Astrocyte (in vitro differentiated cells and primary cell): ENCODE measurements around the gene PHEX. TPM values are rescaled to one million over a fixed set of nuclear protein-coding genes. Genes with fewer than 3 reads are reported as not detected.

ENCODE experiments used
- DNase-seq: peaks from one replicate; pipeline ENCODE4 v3.0.0-alpha.2; 2010; ENCODE audit warnings: low read depth
- FAIRE-seq: peaks from 2 replicates; lab custom pipeline; 2011; peaks lifted over from hg19 to GRCh38; lab: Jason Lieb, UNC
- H2AFZ ChIP-seq: 2 replicates; pipeline ENCODE4 v1.6.0; 2012; ENCODE audit warnings: low read depth, low read length, inconsistent platforms
- H3K27ac ChIP-seq: 2 replicates; pipeline ENCODE4 v1.5.1; 2011; ENCODE audit warnings: low read depth, low read length, inconsistent platforms
- H3K27me3 ChIP-seq: 2 replicates; pipeline ENCODE4 v1.6.0; 2011; ENCODE audit warnings: low read length, inconsistent platforms; ENCODE audit not compliant: insufficient read depth
- H3K36me3 ChIP-seq: 2 replicates; pipeline ENCODE4 v1.5.1; 2011; ENCODE audit warnings: low read length, inconsistent platforms; ENCODE audit not compliant: insufficient read depth
- H3K4me1 ChIP-seq: 2 replicates; pipeline ENCODE4 v1.5.1; 2011; ENCODE audit warnings: low read length, inconsistent platforms; ENCODE audit not compliant: insufficient read depth
- H3K4me2 ChIP-seq: 2 replicates; pipeline ENCODE4 v1.6.0; 2012; ENCODE audit warnings: low read length, inconsistent platforms
- H3K4me3 ChIP-seq: 2 replicates; pipeline ENCODE4 v1.5.1; 2011; ENCODE audit warnings: low read depth, mild to moderate bottlenecking, low read length, inconsistent platforms; ENCODE audit not compliant: insufficient read depth
- H3K79me2 ChIP-seq: 2 replicates; pipeline ENCODE4 v1.6.0; 2012; ENCODE audit warnings: mild to moderate bottlenecking, low read length, inconsistent platforms; ENCODE audit not compliant: insufficient read depth
- H3K9ac ChIP-seq: 2 replicates; pipeline ENCODE4 v1.6.0; 2012; ENCODE audit warnings: mild to moderate bottlenecking, low read length, inconsistent platforms
- H3K9me3 ChIP-seq: 2 replicates; pipeline ENCODE4 v1.5.1; 2012; ENCODE audit warnings: low read depth, mild to moderate bottlenecking, low read length, inconsistent platforms; ENCODE audit not compliant: insufficient read depth
- H4K20me1 ChIP-seq: 2 replicates; pipeline ENCODE4 v1.6.0; 2012; ENCODE audit warnings: low read length, inconsistent platforms; ENCODE audit not compliant: insufficient read depth
- H3K27ac Mint-ChIP-seq: one replicate; pipeline ENCODE4 v1.8.0; 2021; ENCODE audit warnings: mild to moderate bottlenecking, mixed read lengths; ENCODE audit not compliant: unreplicated experiment
- H3K27me3 Mint-ChIP-seq: one replicate; pipeline ENCODE4 v1.8.0; 2021; ENCODE audit warnings: low read depth, mixed read lengths; ENCODE audit not compliant: unreplicated experiment
- H3K36me3 Mint-ChIP-seq: one replicate; pipeline ENCODE4 v1.8.0; 2021; ENCODE audit warnings: low read depth, mixed read lengths; ENCODE audit not compliant: unreplicated experiment
- H3K4me1 Mint-ChIP-seq: one replicate; pipeline ENCODE4 v1.8.0; 2021; ENCODE audit warnings: low read depth, mixed read lengths; ENCODE audit not compliant: unreplicated experiment
- H3K4me3 Mint-ChIP-seq: one replicate; pipeline ENCODE4 v1.8.0; 2021; ENCODE audit warnings: mild to moderate bottlenecking, moderate library complexity, mixed read lengths; ENCODE audit not compliant: unreplicated experiment
- H3K9me3 Mint-ChIP-seq: one replicate; pipeline ENCODE4 v1.8.0; 2021; ENCODE audit warnings: mild to moderate bottlenecking, mixed read lengths; ENCODE audit not compliant: unreplicated experiment
- EZH2 ChIP-seq: IDR thresholded peaks from 2 replicates; pipeline ENCODE4 v1.6.1; 2012; ENCODE audit warnings: mild to moderate bottlenecking, low read length, inconsistent platforms; ENCODE audit not compliant: insufficient read depth
- total RNA-seq: library from RNA; stranded (reverse); gene quantifications from 2 replicates; pipeline ENCODE4 v1.2.1, GENCODE V29; 2021
- TF ChIP-seq, protein P1 (sequence below): IDR thresholded peaks from 2 replicates; pipeline ENCODE4 v1.5.1; 2011; ENCODE audit warnings: low read depth, mild to moderate bottlenecking, inconsistent platforms, low read length, moderate library complexity; ENCODE audit not compliant: insufficient read depth

PHEX gene
- total RNA-seq, 1 donor from 2014 or later: 0.36 TPM

DNA sequence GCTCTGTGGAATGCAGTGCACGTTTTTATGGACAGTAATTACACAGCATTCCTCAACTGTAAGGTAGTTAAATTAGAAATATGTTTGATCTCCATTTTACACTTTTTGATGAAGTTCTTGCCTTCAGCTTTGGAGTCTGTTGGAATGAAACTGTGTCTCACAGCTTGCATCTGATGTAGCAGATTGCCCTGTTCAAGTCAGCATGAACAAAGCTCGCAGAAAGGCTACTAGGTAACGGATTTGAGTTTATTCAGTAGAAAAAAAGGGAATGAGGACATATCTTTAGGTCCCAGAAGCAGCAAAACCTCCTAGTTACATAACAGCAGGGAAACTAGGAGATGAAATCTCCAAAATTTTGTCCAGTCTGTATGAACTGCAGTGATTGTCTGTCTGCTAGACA is 216.3 kb downstream of the PHEX start:
- no peak for DNase-seq
- H3K9ac ChIP-seq: no peak overlapping the region
- no peaks in the 10 kb centered on the region for H3K9me3 Mint-ChIP-seq
- no peak for FAIRE-seq
- H3K27ac Mint-ChIP-seq: no peak overlapping the region
- peaks cover 8% of the 10 kb centered on the region for H3K4me1 Mint-ChIP-seq
- no peaks in the 10 kb centered on the region for H3K36me3 Mint-ChIP-seq
- H4K20me1 ChIP-seq: no peaks in the 10 kb centered on the region
- H3K27me3 ChIP-seq: no peaks in the 10 kb centered on the region
- peaks cover 11% of the 10 kb centered on the region for H3K4me1 ChIP-seq
- H3K27me3 Mint-ChIP-seq: no peaks in the 10 kb centered on the region
- H3K27ac ChIP-seq: no peak overlapping the region
- TF ChIP-seq EZH2: no peak
- TF ChIP-seq, protein P1, sequence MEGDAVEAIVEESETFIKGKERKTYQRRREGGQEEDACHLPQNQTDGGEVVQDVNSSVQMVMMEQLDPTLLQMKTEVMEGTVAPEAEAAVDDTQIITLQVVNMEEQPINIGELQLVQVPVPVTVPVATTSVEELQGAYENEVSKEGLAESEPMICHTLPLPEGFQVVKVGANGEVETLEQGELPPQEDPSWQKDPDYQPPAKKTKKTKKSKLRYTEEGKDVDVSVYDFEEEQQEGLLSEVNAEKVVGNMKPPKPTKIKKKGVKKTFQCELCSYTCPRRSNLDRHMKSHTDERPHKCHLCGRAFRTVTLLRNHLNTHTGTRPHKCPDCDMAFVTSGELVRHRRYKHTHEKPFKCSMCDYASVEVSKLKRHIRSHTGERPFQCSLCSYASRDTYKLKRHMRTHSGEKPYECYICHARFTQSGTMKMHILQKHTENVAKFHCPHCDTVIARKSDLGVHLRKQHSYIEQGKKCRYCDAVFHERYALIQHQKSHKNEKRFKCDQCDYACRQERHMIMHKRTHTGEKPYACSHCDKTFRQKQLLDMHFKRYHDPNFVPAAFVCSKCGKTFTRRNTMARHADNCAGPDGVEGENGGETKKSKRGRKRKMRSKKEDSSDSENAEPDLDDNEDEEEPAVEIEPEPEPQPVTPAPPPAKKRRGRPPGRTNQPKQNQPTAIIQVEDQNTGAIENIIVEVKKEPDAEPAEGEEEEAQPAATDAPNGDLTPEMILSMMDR: no peak
- no peak overlapping the region for H3K4me3 ChIP-seq
- no peak overlapping the region for H2AFZ ChIP-seq
- no peaks in the 10 kb centered on the region for H3K36me3 ChIP-seq
- no peaks in the 10 kb centered on the region for H3K9me3 ChIP-seq
- no peaks in the 10 kb centered on the region for H3K79me2 ChIP-seq
- H3K4me3 Mint-ChIP-seq: no peak overlapping the region
- H3K4me2 ChIP-seq: no peak overlapping the region

DNA sequence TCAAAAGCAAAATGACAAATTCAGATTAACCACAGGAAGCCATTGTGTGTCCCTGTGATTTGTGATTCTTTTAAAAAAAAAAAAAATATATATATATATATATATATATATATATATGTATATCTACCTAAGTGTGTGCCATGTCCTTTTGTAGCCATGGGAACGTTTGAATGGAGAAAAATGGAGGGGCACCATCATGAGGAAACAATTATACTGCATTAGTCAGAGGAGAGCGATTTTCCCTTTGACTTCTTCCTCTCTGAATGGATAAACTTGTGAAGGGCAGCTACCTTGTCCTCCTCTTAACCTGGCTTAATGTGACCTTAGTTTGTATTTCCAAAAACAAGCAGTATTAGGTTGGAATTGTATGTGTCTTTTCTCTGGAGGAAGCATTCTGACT is 217.2 kb downstream of the PHEX start:
- Mint-ChIP-seq H3K27me3 (no peaks in the 10 kb centered on the region), H3K36me3 (no peaks in the 10 kb centered on the region), H3K4me3 (no peak overlapping the region), H3K4me1 (peaks cover 8% of the 10 kb centered on the region), H3K27ac (no peak overlapping the region), H3K9me3 (no peaks in the 10 kb centered on the region)
- Histone ChIP-seq H3K79me2 (no peaks in the 10 kb centered on the region), H2AFZ (no peak overlapping the region), H3K9ac (no peak overlapping the region), H3K4me2 (no peak overlapping the region), H3K36me3 (no peaks in the 10 kb centered on the region), H3K27me3 (no peaks in the 10 kb centered on the region), H3K4me1 (peaks cover 11% of the 10 kb centered on the region), H3K4me3 (no peak overlapping the region), H3K27ac (no peak overlapping the region), H3K9me3 (no peaks in the 10 kb centered on the region), H4K20me1 (no peaks in the 10 kb centered on the region)
- TF ChIP-seq, protein P1: no peak
- TF ChIP-seq EZH2: no peak
- FAIRE-seq: no peak
- DNase-seq: no peak

DNA sequence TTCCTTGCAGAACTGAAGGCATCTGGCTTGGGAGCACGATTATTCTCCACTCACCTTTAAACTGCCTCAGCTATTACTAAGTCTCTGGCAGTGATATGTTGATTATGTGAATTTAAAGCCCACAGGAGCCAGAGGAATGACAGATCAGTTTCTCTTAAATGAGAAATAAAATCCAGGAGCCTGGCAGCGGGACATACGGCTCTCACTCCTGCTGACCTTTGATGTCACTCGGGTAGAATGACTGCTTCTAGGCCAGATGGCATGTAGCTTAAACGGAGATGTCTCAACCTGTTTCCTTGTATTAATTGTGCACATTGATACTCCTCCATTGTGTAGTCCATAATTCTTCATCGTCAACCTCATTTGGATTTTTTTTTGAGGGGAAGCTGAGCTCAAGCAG is 236.6 kb downstream of the PHEX start:
- Histone ChIP-seq H3K27ac (no peak overlapping the region), H3K9ac (no peak overlapping the region), H3K79me2 (no peaks in the 10 kb centered on the region), H4K20me1 (no peaks in the 10 kb centered on the region), H3K9me3 (no peaks in the 10 kb centered on the region), H3K4me1 (no peaks in the 10 kb centered on the region), H3K4me2 (no peak overlapping the region), H3K36me3 (no peaks in the 10 kb centered on the region), H2AFZ (no peak overlapping the region), H3K27me3 (no peaks in the 10 kb centered on the region), H3K4me3 (no peak overlapping the region)
- H3K4me1 Mint-ChIP-seq: no peaks in the 10 kb centered on the region
- no peaks in the 10 kb centered on the region for H3K27me3 Mint-ChIP-seq
- no peaks in the 10 kb centered on the region for H3K9me3 Mint-ChIP-seq
- TF ChIP-seq, protein P1: no peak
- TF ChIP-seq EZH2: no peak
- H3K4me3 Mint-ChIP-seq: no peak overlapping the region
- no peaks in the 10 kb centered on the region for H3K36me3 Mint-ChIP-seq
- FAIRE-seq: peak; percentile 60
- H3K27ac Mint-ChIP-seq: no peak overlapping the region
- DNase-seq: no peak
